Measurements from ENCODE around the gene TAS2R38.

DNA sequence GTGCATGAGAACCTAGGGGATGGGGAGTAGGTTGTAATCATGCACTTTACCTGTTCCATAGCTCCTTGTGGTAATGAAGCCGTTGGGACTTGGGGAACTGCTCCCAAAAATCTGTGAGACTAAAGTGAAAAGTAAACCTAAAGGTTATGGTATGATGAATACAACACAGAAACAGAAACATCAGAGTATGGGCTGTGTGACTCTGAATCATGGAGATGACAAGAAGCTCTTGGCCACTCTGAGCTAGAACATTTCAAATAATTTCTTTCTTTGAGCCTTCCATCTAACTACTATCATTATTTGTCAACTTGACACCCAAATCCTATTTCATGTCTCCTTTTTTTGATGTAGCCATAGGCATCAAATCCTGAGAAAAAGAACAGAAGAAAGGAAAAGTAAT, 29.7 kb downstream of the TAS2R38 start:
- TF ChIP-seq, protein P1, sequence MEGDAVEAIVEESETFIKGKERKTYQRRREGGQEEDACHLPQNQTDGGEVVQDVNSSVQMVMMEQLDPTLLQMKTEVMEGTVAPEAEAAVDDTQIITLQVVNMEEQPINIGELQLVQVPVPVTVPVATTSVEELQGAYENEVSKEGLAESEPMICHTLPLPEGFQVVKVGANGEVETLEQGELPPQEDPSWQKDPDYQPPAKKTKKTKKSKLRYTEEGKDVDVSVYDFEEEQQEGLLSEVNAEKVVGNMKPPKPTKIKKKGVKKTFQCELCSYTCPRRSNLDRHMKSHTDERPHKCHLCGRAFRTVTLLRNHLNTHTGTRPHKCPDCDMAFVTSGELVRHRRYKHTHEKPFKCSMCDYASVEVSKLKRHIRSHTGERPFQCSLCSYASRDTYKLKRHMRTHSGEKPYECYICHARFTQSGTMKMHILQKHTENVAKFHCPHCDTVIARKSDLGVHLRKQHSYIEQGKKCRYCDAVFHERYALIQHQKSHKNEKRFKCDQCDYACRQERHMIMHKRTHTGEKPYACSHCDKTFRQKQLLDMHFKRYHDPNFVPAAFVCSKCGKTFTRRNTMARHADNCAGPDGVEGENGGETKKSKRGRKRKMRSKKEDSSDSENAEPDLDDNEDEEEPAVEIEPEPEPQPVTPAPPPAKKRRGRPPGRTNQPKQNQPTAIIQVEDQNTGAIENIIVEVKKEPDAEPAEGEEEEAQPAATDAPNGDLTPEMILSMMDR (IDR thresholded peaks at IDR 0.05) = no peak
- no peak for TF ChIP-seq POLR2A (IDR thresholded peaks at IDR 0.05; ENCODE audit: low read depth)
- no peak for TF ChIP-seq EP300 (IDR thresholded peaks at IDR 0.05)
- TF ChIP-seq POLR2AphosphoS5 (IDR thresholded peaks at IDR 0.05) = no peak
